GM23338 (cell line): ENCODE results near the gene SLC41A3. TPM values are rescaled to one million over a fixed set of nuclear protein-coding genes. Genes with fewer than 3 reads are reported as not detected.

Experiments
- ATAC-seq: fragments of 200-7000 bp; cut with Tn5 transposase; 3 replicates; pipeline ENCODE4 v1.9.1; 2020
- DNase-seq: peaks from one replicate; pipeline ENCODE4 v3.0.0-alpha.2; 2015; ENCODE audit warnings: low spot score
- H2AFZ ChIP-seq: fragments of 200-600 bp; sonication (generic); 2 replicates; pipeline ENCODE4 v1.8.0; 2016; ENCODE audit warnings: antibody characterized with exemption, mild to moderate bottlenecking, moderate library complexity
- H3F3A ChIP-seq: fragments of 200-600 bp; sonication (generic); replicated peaks from 2 replicates; pipeline ENCODE4 v1.8.0; 2017; ENCODE audit warnings: antibody characterized with exemption, mixed run types, low read depth
- H3K27ac ChIP-seq: fragments of 200-600 bp; sonication (generic); 2 replicates; pipeline ENCODE4 v1.6.1; 2016; ENCODE audit warnings: low read depth
- H3K27me3 ChIP-seq: fragments of 200-600 bp; sonication (generic); 2 replicates; pipeline ENCODE4 v1.8.0; 2016; ENCODE audit warnings: mild to moderate bottlenecking, mixed run types, moderate library complexity; ENCODE audit not compliant: insufficient read depth
- H3K36me3 ChIP-seq: fragments of 200-600 bp; sonication (generic); 2 replicates; pipeline ENCODE4 v1.8.0; 2016; ENCODE audit warnings: mild to moderate bottlenecking; ENCODE audit not compliant: insufficient read depth
- H3K4me1 ChIP-seq: fragments of 200-600 bp; sonication (generic); 2 replicates; pipeline ENCODE4 v1.8.0; 2016; ENCODE audit warnings: mild to moderate bottlenecking, moderate library complexity; ENCODE audit not compliant: insufficient read depth
- H3K4me2 ChIP-seq: fragments of 200-600 bp; sonication (generic); 2 replicates; pipeline ENCODE4 v1.7.1; 2017; ENCODE audit warnings: mixed run types
- H3K4me3 ChIP-seq: fragments of 200-600 bp; sonication (generic); 2 replicates; pipeline ENCODE4 v1.6.1; 2016; ENCODE audit warnings: mixed run types
- H3K79me2 ChIP-seq: fragments of 200-600 bp; sonication (generic); replicated peaks from 2 replicates; pipeline ENCODE4 v1.8.0; 2017; ENCODE audit warnings: mild to moderate bottlenecking; ENCODE audit not compliant: insufficient read depth
- H3K9me2 ChIP-seq: fragments of 200-600 bp; sonication (generic); 2 replicates; pipeline ENCODE4 v1.8.0; 2017; ENCODE audit not compliant: insufficient read depth
- H4K20me1 ChIP-seq: fragments of 200-600 bp; sonication (generic); replicated peaks from 2 replicates; pipeline ENCODE4 v1.8.0; 2017; ENCODE audit warnings: mild to moderate bottlenecking; ENCODE audit not compliant: insufficient read depth
- H3K27ac Mint-ChIP-seq: 2 replicates; pipeline ENCODE4 v1.8.0; 2020; ENCODE audit warnings: inconsistent platforms, mild to moderate bottlenecking, moderate library complexity, mixed read lengths
- H3K27me3 Mint-ChIP-seq: 3 replicates; pipeline ENCODE4 v1.8.0; 2022; ENCODE audit warnings: low read depth, mild to moderate bottlenecking, moderate library complexity, mixed read lengths, inconsistent platforms; ENCODE audit not compliant: insufficient read depth, poor library complexity
- H3K36me3 Mint-ChIP-seq: 3 replicates; pipeline ENCODE4 v1.8.0; 2021; ENCODE audit warnings: low read depth, mild to moderate bottlenecking, inconsistent platforms, moderate library complexity, mixed read lengths
- H3K4me1 Mint-ChIP-seq: 3 replicates; pipeline ENCODE4 v1.8.0; 2020; ENCODE audit warnings: mild to moderate bottlenecking, inconsistent platforms, mixed read lengths
- H3K4me3 Mint-ChIP-seq: 3 replicates; pipeline ENCODE4 v1.8.0; 2021; ENCODE audit warnings: moderate library complexity, mild to moderate bottlenecking, inconsistent platforms, mixed read lengths
- H3K9me3 Mint-ChIP-seq: 3 replicates; pipeline ENCODE4 v1.8.0; 2020; ENCODE audit warnings: moderate library complexity, mild to moderate bottlenecking, inconsistent platforms, mixed read lengths
- CTCF ChIP-seq, 2 experiments: fragments of 200-600 bp in 1 of 2; sonication (generic) in 1 of 2; conservative IDR thresholded peaks; 2 replicates each; pipeline versions ENCODE4 v1.5.1 to v1.6.1; 2016 to 2017; ENCODE audit warnings: antibody characterized with exemption in 2 of 2, low read depth in 2 of 2, mild to moderate bottlenecking in 2 of 2, moderate library complexity in 1 of 2
- EZH2 ChIP-seq: fragments of 200-600 bp; sonication (generic); IDR thresholded peaks from one replicate; pipeline ENCODE4 v1.8.0; 2017; ENCODE audit warnings: antibody characterized with exemption, mild to moderate bottlenecking, low read depth; ENCODE audit not compliant: unreplicated experiment
- EZH2phosphoT487 ChIP-seq: fragments of 200-600 bp; sonication (generic); IDR thresholded peaks from one replicate; pipeline ENCODE4 v1.8.1; 2018; ENCODE audit warnings: antibody characterized with exemption; ENCODE audit not compliant: unreplicated experiment
- JUNB ChIP-seq: IDR thresholded peaks from one replicate; pipeline ENCODE4 v1.6.1; 2016; ENCODE audit warnings: antibody characterized with exemption; ENCODE audit not compliant: unreplicated experiment
- POLR2AphosphoS5 ChIP-seq: IDR thresholded peaks from 2 replicates; pipeline ENCODE4 v1.6.1; 2016; ENCODE audit warnings: antibody characterized with exemption, low read depth
- REST ChIP-seq: IDR thresholded peaks from one replicate; pipeline ENCODE4 v1.6.1; 2018; ENCODE audit warnings: antibody characterized with exemption; ENCODE audit not compliant: unreplicated experiment
- STAT1 ChIP-seq: IDR thresholded peaks from one replicate; pipeline ENCODE4 v1.6.1; 2016; ENCODE audit warnings: antibody characterized with exemption; ENCODE audit not compliant: unreplicated experiment
- ZNF114 ChIP-seq: fragments of 250-450 bp; sonication (Bioruptor Pico); IDR thresholded peaks from 2 replicates; pipeline ENCODE4 v1.5.0; 2020; ENCODE audit warnings: mild to moderate bottlenecking, moderate library complexity
- ZNF331 ChIP-seq: fragments of 250-450 bp; sonication (Bioruptor Pico); IDR thresholded peaks from 2 replicates; pipeline ENCODE4 v1.5.0; 2020; ENCODE audit warnings: low read depth, mild to moderate bottlenecking, moderate library complexity
- polyA plus RNA-seq: library from polyadenylated mRNA; unstranded; fragments of >200 nt; fragmentation: Nextera tagmentation; extraction: Ambion mirVana; gene quantifications from 2 replicates; pipeline ENCODE4 v1.2.1, GENCODE V29; 2016
- total RNA-seq: library from RNA; depleted of rRNA; stranded (reverse); fragments of >200 nt; shearing (Covaris generic); gene quantifications from 2 replicates; pipeline ENCODE4 v1.2.3, GENCODE V29; 2014

SLC41A3 gene
- total and polyA plus RNA-seq, 2 experiments from 2014 or later, result 12.1 to 29.8 TPM

GRCh38 chr3:126014252-126014651 is 69.7 kb downstream of the SLC41A3 start:
- DNase-seq (no peak), ATAC-seq (peak; percentile 34)
- Histone ChIP-seq H3K4me1 (no peaks in the 10 kb centered on the region; the same call in 1 of the 2 replicates), H3F3A (no peaks in the 10 kb centered on the region), H3K27ac (no peak overlapping the region), H2AFZ (no peak overlapping the region), H3K9me2 (no peaks in the 10 kb centered on the region), H3K79me2 (no peaks in the 10 kb centered on the region), H3K4me2 (no peak overlapping the region), H3K27me3 (no peaks in the 10 kb centered on the region), H3K4me3 (no peak overlapping the region), H3K36me3 (no peaks in the 10 kb centered on the region), H4K20me1 (no peaks in the 10 kb centered on the region)
- 0 out of 3 replicates have a peak, but pooled peaks cover 4% of the 10 kb centered on the region for H3K36me3 Mint-ChIP-seq
- peaks cover 15% of the 10 kb centered on the region for H3K4me1 Mint-ChIP-seq
- TF ChIP-seq ZNF114 (CRISPR knock-in tag) (no peak), EZH2 (no peak), STAT1 (no peak)
- H3K27ac Mint-ChIP-seq, result peak overlapping the region; percentile 15; the same call in 1 of the 2 replicates
- peaks cover 5% of the 10 kb centered on the region for H3K27me3 Mint-ChIP-seq
- H3K4me3 Mint-ChIP-seq, result no peak overlapping the region
- H3K9me3 Mint-ChIP-seq, result no peaks in the 10 kb centered on the region

GRCh38 chr3:126013751-126014156 is 70.2 kb downstream of the SLC41A3 start:
- Histone ChIP-seq H3K27ac (no peak overlapping the region), H3K9me2 (no peaks in the 10 kb centered on the region), H3K36me3 (no peaks in the 10 kb centered on the region), H3K4me1 (no peaks in the 10 kb centered on the region; the same call in 1 of the 2 replicates), H3K79me2 (no peaks in the 10 kb centered on the region), H3K4me2 (no peak overlapping the region), H2AFZ (no peak overlapping the region), H4K20me1 (no peaks in the 10 kb centered on the region), H3K27me3 (no peaks in the 10 kb centered on the region), H3F3A (no peaks in the 10 kb centered on the region), H3K4me3 (no peak overlapping the region)
- Mint-ChIP-seq H3K27me3 (peaks cover 5% of the 10 kb centered on the region), H3K27ac (peak overlapping the region; percentile 15), H3K9me3 (no peaks in the 10 kb centered on the region), H3K4me3 (no peak overlapping the region), H3K4me1 (peaks cover 15% of the 10 kb centered on the region), H3K36me3 (0 out of 3 replicates have a peak, but pooled peaks cover 4% of the 10 kb centered on the region)
- peak; percentile 24 for DNase-seq
- ATAC-seq, result peak; percentile 94
- TF ChIP-seq ZNF331 (CRISPR knock-in tag) (no peak), POLR2AphosphoS5 (no peak), REST (no peak)

GRCh38 chr3:126009181-126009580 is 74.7 kb downstream of the SLC41A3 start:
- Histone ChIP-seq H3K27me3 (no peaks in the 10 kb centered on the region), H3K9me2 (no peaks in the 10 kb centered on the region), H3K79me2 (no peaks in the 10 kb centered on the region), H2AFZ (no peak overlapping the region), H4K20me1 (no peaks in the 10 kb centered on the region), H3K4me2 (no peak overlapping the region), H3K36me3 (no peaks in the 10 kb centered on the region), H3K4me3 (no peak overlapping the region), H3K4me1 (no peaks in the 10 kb centered on the region; the same call in 1 of the 2 replicates), H3F3A (no peaks in the 10 kb centered on the region), H3K27ac (no peak overlapping the region)
- DNase-seq (no peak), ATAC-seq (no peak)
- H3K27ac Mint-ChIP-seq, result no peak overlapping the region
- H3K9me3 Mint-ChIP-seq, result no peaks in the 10 kb centered on the region
- H3K4me3 Mint-ChIP-seq, result no peak overlapping the region
- no peak for TF ChIP-seq CTCF (conservative IDR thresholded peaks at IDR 0.05; ENCODE audit: low read depth in 2 of 2)
- TF ChIP-seq POLR2AphosphoS5, result no peak
- TF ChIP-seq EZH2phosphoT487, result no peak
- TF ChIP-seq EZH2, result no peak
- no peak for TF ChIP-seq JUNB
- peaks cover 7% of the 10 kb centered on the region; the same call in 1 of the 3 replicates for H3K36me3 Mint-ChIP-seq
- peaks cover 9% of the 10 kb centered on the region for H3K4me1 Mint-ChIP-seq
- peaks cover 5% of the 10 kb centered on the region for H3K27me3 Mint-ChIP-seq
